Measurements from ENCODE around the gene MYO18B. TPM values are rescaled to one million over a fixed set of nuclear protein-coding genes. Genes with fewer than 3 reads are reported as not detected.

The MYO18B gene
- total RNA-seq, 1 donor from 2014 or later: 0.07 TPM

GRCh38 chr22:25875461-25875860, 133.5 kb downstream of the MYO18B start:
- H3K27ac Mint-ChIP-seq: no peak overlapping the region
- no peaks in the 10 kb centered on the region for H3K4me1 Mint-ChIP-seq
- no peaks in the 10 kb centered on the region for H3K9me3 Mint-ChIP-seq
- H3K27me3 Mint-ChIP-seq (ENCODE audit: low read depth): peaks cover 43% of the 10 kb centered on the region
- H3K36me3 Mint-ChIP-seq: no peaks in the 10 kb centered on the region
- no peak for TF ChIP-seq CTCF (IDR thresholded peaks at IDR 0.05; ENCODE audit: unreplicated experiment)
- H3K4me3 Mint-ChIP-seq: no peak overlapping the region
- no peak for DNase-seq (ENCODE audit: low spot score in 2 of 2, unreplicated experiment in 2 of 2)

GRCh38 chr22:25876871-25877270, 134.9 kb downstream of the MYO18B start:
- H3K27ac Mint-ChIP-seq: no peak overlapping the region
- no peaks in the 10 kb centered on the region for H3K4me1 Mint-ChIP-seq
- peaks cover 55% of the 10 kb centered on the region for H3K27me3 Mint-ChIP-seq (ENCODE audit: low read depth)
- no peak overlapping the region for H3K4me3 Mint-ChIP-seq
- TF ChIP-seq CTCF (IDR thresholded peaks at IDR 0.05; ENCODE audit: unreplicated experiment): no peak
- no peak for DNase-seq (ENCODE audit: low spot score in 2 of 2, unreplicated experiment in 2 of 2)
- no peaks in the 10 kb centered on the region for H3K36me3 Mint-ChIP-seq
- H3K9me3 Mint-ChIP-seq: no peaks in the 10 kb centered on the region

DNA sequence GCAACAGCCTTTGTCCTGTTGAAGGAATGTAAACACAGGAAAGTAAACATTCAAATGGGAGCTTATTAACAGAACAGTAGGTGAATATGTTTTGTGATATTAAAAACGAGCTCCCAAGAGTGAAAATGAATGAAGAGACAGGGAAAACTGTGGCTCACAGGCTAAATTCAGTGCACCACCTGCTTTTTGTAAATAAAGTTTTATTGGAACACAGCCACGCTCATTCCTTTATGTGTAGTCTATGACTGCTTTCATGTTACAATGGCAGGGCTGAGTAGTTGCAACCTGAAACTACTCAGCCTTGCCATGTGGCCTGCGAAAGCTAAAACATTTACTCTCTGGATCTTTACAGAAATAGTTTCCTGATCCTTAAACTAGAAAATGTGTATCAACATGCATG, 136.9 kb downstream of the MYO18B start:
- Mint-ChIP-seq H3K27ac (no peak overlapping the region), H3K4me1 (no peaks in the 10 kb centered on the region), H3K27me3 (ENCODE audit: low read depth) (peaks cover 61% of the 10 kb centered on the region), H3K4me3 (no peak overlapping the region), H3K36me3 (no peaks in the 10 kb centered on the region), H3K9me3 (no peaks in the 10 kb centered on the region)
- no peak for DNase-seq (ENCODE audit: low spot score in 2 of 2, unreplicated experiment in 2 of 2)
- no peak for TF ChIP-seq CTCF (IDR thresholded peaks at IDR 0.05; ENCODE audit: unreplicated experiment)

- Mint-ChIP-seq H3K9me3 (no peaks in the 10 kb centered on the region), H3K27ac (no peak overlapping the region), H3K4me3 (no peak overlapping the region), H3K36me3 (no peaks in the 10 kb centered on the region), H3K27me3 (ENCODE audit: low read depth) (peaks cover 65% of the 10 kb centered on the region), H3K4me1 (no peaks in the 10 kb centered on the region)
- DNase-seq (ENCODE audit: low spot score in 2 of 2, unreplicated experiment in 2 of 2): no peak
- no peak for TF ChIP-seq CTCF (IDR thresholded peaks at IDR 0.05; ENCODE audit: unreplicated experiment)
These were observed 138.5 kb downstream of the MYO18B start for GRCh38 chr22:25880524-25880923.

DNA sequence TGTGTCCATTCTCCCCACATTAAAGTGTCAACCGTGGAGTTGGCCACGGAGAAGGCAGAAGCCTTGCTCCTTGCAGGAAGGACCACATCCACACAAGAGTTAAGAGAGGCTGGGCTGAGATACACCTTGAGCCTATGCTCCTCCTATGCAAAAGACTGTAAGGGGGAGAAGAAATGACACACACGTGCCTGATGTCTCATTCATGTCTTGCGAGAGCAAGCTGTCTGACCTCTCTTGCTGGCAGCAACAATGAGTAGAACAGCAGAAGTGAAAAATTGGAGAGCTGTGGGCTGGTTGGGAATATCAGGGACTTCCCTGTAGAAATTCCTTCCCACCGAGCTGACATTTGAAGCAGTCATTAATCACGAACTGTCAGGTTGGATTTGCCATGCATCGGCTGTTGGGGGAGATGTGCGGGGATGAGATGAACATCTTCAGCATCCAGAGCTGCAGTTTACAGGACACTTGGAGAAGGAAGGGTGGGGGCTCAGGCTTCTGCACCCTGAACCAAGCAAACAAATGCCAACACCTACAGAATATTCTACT, 139.3 kb downstream of the MYO18B start:
- DNase-seq (ENCODE audit: low spot score in 2 of 2, unreplicated experiment in 2 of 2): no peak
- Mint-ChIP-seq H3K4me3 (no peak overlapping the region), H3K36me3 (no peaks in the 10 kb centered on the region), H3K9me3 (no peaks in the 10 kb centered on the region), H3K27ac (no peak overlapping the region), H3K4me1 (no peaks in the 10 kb centered on the region), H3K27me3 (ENCODE audit: low read depth) (peaks cover 62% of the 10 kb centered on the region)
- no peak for TF ChIP-seq CTCF (IDR thresholded peaks at IDR 0.05; ENCODE audit: unreplicated experiment)

- no peak overlapping the region for H3K27ac Mint-ChIP-seq
- peaks cover 67% of the 10 kb centered on the region for H3K27me3 Mint-ChIP-seq (ENCODE audit: low read depth)
- H3K36me3 Mint-ChIP-seq: no peaks in the 10 kb centered on the region
- H3K9me3 Mint-ChIP-seq: no peaks in the 10 kb centered on the region
- H3K4me3 Mint-ChIP-seq: no peak overlapping the region
- H3K4me1 Mint-ChIP-seq: no peaks in the 10 kb centered on the region
- DNase-seq (ENCODE audit: low spot score in 2 of 2, unreplicated experiment in 2 of 2): no peak
- TF ChIP-seq CTCF (IDR thresholded peaks at IDR 0.05; ENCODE audit: unreplicated experiment): no peak
These were observed 140.4 kb downstream of the MYO18B start for GRCh38 chr22:25882360-25882759.

All from mesothelial cell of epicardium (in vitro differentiated cells).